ENCODE measurements around the gene RBM34. TPM values are rescaled to one million over a fixed set of nuclear protein-coding genes. Genes with fewer than 3 reads are reported as not detected.

RBM34 gene
- total and polyA plus RNA-seq, 2 donors (not counting 1 experiment from before 2014, with no cell fraction given): 30.3 to 64.1 TPM

DNA sequence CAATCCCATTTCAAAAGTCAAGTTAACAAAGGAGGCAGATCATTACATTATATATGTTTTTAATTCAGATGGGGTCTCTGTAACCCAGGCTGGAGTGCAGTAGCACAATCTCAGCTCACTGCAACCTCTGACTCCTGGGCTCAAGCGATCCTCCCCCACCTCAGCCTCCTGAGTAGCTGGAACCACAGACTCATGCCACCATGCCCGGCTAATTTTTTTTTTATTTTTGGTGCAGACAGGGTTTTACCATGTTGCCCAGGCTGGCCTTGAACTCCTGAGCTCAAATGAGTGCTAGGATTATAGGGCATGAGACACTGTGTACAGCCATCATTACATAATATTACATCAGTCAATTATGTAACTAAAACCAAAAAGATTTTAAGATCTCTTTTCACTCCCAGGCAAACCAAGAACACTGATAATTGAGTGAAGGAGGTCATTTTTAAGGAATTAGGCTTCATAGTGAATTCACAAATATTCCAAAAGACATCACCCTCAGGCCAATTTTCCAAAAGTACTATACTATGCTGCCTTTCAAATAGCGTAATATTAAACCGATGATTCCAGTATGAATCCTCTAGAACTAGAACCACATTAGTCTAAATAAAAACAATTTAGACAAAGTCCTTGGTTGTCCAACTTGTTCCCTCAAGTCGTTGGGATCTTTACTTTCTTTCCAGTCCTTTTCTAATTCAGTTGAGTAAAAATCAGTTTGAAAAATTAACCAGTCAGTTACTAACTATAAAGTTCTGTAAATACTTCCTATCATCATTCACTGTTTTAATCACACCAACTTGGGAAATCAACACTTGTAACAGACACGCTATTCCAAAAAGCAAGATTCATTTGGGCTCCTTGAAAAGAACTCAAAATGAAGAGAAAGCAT lies 48.5 kb downstream of the RBM34 start:
- no peak overlapping the region for H2AFZ ChIP-seq (ENCODE audit: low read length)
- no peaks in the 10 kb centered on the region for H3K9me3 ChIP-seq (ENCODE audit: control insufficient read depth, insufficient read depth, low read depth, low read length)
- H3K27me3 ChIP-seq (ENCODE audit: control insufficient read depth, insufficient read depth, low read length): no peaks in the 10 kb centered on the region
- H3K36me3 ChIP-seq (ENCODE audit: control insufficient read depth, insufficient read depth, low read length): peaks cover 12% of the 10 kb centered on the region
- no peaks in the 10 kb centered on the region for H4K20me1 ChIP-seq (ENCODE audit: control insufficient read depth, extremely low read depth, insufficient read depth, low read length)
- TF ChIP-seq EZH2 (IDR thresholded peaks at IDR 0.05; ENCODE audit: low read length, missing control alignments): no peak
- TF ChIP-seq, protein P1, sequence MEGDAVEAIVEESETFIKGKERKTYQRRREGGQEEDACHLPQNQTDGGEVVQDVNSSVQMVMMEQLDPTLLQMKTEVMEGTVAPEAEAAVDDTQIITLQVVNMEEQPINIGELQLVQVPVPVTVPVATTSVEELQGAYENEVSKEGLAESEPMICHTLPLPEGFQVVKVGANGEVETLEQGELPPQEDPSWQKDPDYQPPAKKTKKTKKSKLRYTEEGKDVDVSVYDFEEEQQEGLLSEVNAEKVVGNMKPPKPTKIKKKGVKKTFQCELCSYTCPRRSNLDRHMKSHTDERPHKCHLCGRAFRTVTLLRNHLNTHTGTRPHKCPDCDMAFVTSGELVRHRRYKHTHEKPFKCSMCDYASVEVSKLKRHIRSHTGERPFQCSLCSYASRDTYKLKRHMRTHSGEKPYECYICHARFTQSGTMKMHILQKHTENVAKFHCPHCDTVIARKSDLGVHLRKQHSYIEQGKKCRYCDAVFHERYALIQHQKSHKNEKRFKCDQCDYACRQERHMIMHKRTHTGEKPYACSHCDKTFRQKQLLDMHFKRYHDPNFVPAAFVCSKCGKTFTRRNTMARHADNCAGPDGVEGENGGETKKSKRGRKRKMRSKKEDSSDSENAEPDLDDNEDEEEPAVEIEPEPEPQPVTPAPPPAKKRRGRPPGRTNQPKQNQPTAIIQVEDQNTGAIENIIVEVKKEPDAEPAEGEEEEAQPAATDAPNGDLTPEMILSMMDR (conservative IDR thresholded peaks at IDR 0.05 in 1 of 2, IDR thresholded peaks at IDR 0.05 in 1 of 2; ENCODE audit: low read depth in 1 of 2, low read length in 2 of 2): no peak
- no peaks in the 10 kb centered on the region for H3K4me1 ChIP-seq (ENCODE audit: control insufficient read depth, extremely low read depth, insufficient read depth, low read length)
- no peak overlapping the region for H3K27ac ChIP-seq (ENCODE audit: insufficient read depth, low read length)
- H3K9ac ChIP-seq (ENCODE audit: insufficient read depth, low read length): no peak overlapping the region
- H3K4me3 ChIP-seq (replicated peaks in 1 of 4; ENCODE audit: control extremely low read depth in 1 of 4, insufficient read depth in 1 of 4, low read depth in 3 of 4, low read length in 4 of 4): no peak overlapping the region
- DNase-seq (ENCODE audit: low read depth in 2 of 2): no peak
- H3K79me2 ChIP-seq (ENCODE audit: control insufficient read depth, insufficient read depth, low read length): peaks cover 12% of the 10 kb centered on the region
- H3K4me2 ChIP-seq (ENCODE audit: extremely low read depth, insufficient read depth, low read length): no peak overlapping the region

DNA sequence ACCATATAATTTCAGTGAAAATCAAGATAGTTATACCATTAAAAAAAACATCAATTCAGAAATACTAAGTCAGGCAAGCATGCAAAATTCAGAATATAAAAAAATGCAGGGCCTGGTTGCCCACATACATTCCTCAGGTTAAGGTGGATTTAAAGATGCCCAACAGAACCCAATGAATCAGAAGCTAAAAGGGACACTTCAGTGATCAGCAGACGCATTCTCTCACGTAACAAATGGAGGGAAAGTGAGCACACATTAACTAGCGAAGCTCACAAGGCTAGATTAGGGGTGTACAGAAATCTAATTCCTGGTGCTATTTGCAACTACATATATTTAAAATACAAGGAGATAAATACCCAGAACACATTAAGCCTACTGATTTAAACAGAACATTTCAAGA lies 49.9 kb downstream of the RBM34 start:
- peaks cover 16% of the 10 kb centered on the region for H3K36me3 ChIP-seq (ENCODE audit: control insufficient read depth, insufficient read depth, low read length)
- peaks cover 12% of the 10 kb centered on the region for H3K79me2 ChIP-seq (ENCODE audit: control insufficient read depth, insufficient read depth, low read length)
- no peaks in the 10 kb centered on the region for H4K20me1 ChIP-seq (ENCODE audit: control insufficient read depth, extremely low read depth, insufficient read depth, low read length)

DNA sequence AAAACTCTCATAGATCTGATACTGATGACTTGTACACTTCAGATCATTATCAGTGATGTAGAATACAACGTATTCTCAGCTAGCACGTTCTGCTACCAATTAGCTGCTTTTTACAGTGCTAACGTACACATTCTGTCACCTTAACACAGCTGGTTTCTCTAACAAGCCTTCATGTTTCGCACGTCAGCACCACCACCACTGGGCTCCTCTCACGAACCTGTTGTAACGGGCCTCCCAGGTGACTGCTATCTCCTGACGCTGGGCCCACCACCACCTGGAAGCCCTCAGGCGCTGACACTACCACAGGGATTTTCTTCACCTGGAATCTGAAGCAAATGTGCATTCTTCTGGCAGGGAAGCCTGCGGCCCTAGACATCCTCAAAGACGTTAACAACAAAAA lies 52.2 kb downstream of the RBM34 start:
- no peaks in the 10 kb centered on the region for H3K9me3 ChIP-seq (ENCODE audit: control insufficient read depth, insufficient read depth, low read depth, low read length)
- DNase-seq (ENCODE audit: low read depth in 2 of 2): no peak
- H3K27me3 ChIP-seq (ENCODE audit: control insufficient read depth, insufficient read depth, low read length): no peaks in the 10 kb centered on the region
- H3K4me3 ChIP-seq (replicated peaks in 1 of 4; ENCODE audit: control extremely low read depth in 1 of 4, insufficient read depth in 1 of 4, low read depth in 3 of 4, low read length in 4 of 4): no peak overlapping the region
- H3K4me2 ChIP-seq (ENCODE audit: extremely low read depth, insufficient read depth, low read length): no peak overlapping the region
- no peaks in the 10 kb centered on the region for H3K4me1 ChIP-seq (ENCODE audit: control insufficient read depth, extremely low read depth, insufficient read depth, low read length)
- no peak overlapping the region for H3K9ac ChIP-seq (ENCODE audit: insufficient read depth, low read length)
- H3K36me3 ChIP-seq (ENCODE audit: control insufficient read depth, insufficient read depth, low read length): peaks cover 12% of the 10 kb centered on the region
- no peaks in the 10 kb centered on the region for H4K20me1 ChIP-seq (ENCODE audit: control insufficient read depth, extremely low read depth, insufficient read depth, low read length)
- H3K79me2 ChIP-seq (ENCODE audit: control insufficient read depth, insufficient read depth, low read length): peaks cover 6% of the 10 kb centered on the region
- no peak overlapping the region for H2AFZ ChIP-seq (ENCODE audit: low read length)
- TF ChIP-seq EZH2 (IDR thresholded peaks at IDR 0.05; ENCODE audit: low read length, missing control alignments): no peak
- TF ChIP-seq, protein P1 (conservative IDR thresholded peaks at IDR 0.05 in 1 of 2, IDR thresholded peaks at IDR 0.05 in 1 of 2; ENCODE audit: low read depth in 1 of 2, low read length in 2 of 2): no peak
- no peak overlapping the region for H3K27ac ChIP-seq (ENCODE audit: insufficient read depth, low read length)

More for the DNA sequence above, 49.9 kb downstream of the RBM34 start:
- H2AFZ ChIP-seq (ENCODE audit: low read length): no peak overlapping the region
- H3K4me2 ChIP-seq (ENCODE audit: extremely low read depth, insufficient read depth, low read length): no peak overlapping the region
- H3K27ac ChIP-seq (ENCODE audit: insufficient read depth, low read length): no peak overlapping the region
- H3K4me3 ChIP-seq (replicated peaks in 1 of 4; ENCODE audit: control extremely low read depth in 1 of 4, insufficient read depth in 1 of 4, low read depth in 3 of 4, low read length in 4 of 4): no peak overlapping the region
- no peaks in the 10 kb centered on the region for H3K4me1 ChIP-seq (ENCODE audit: control insufficient read depth, extremely low read depth, insufficient read depth, low read length)
- no peaks in the 10 kb centered on the region for H3K9me3 ChIP-seq (ENCODE audit: control insufficient read depth, insufficient read depth, low read depth, low read length)
- no peak for DNase-seq (ENCODE audit: low read depth in 2 of 2)
- TF ChIP-seq, protein P1 (conservative IDR thresholded peaks at IDR 0.05 in 1 of 2, IDR thresholded peaks at IDR 0.05 in 1 of 2; ENCODE audit: low read depth in 1 of 2, low read length in 2 of 2): no peak
- TF ChIP-seq EZH2 (IDR thresholded peaks at IDR 0.05; ENCODE audit: low read length, missing control alignments): no peak
- H3K9ac ChIP-seq (ENCODE audit: insufficient read depth, low read length): no peak overlapping the region
- H3K27me3 ChIP-seq (ENCODE audit: control insufficient read depth, insufficient read depth, low read length): no peaks in the 10 kb centered on the region
